HG03039 (cell line): Measurements from ENCODE around the gene MPND.
A peak's percentile ranks its signal among the peaks of the same experiment; 100 is the strongest.

Source experiments
- ATAC-seq: cut with Tn5 transposase; IDR thresholded peaks from one replicate; pipeline ENCODE4 v1.9.1; 2021; ENCODE audit warnings: mild to moderate bottlenecking, moderate library complexity; ENCODE audit not compliant: unreplicated experiment

MPND gene

DNA sequence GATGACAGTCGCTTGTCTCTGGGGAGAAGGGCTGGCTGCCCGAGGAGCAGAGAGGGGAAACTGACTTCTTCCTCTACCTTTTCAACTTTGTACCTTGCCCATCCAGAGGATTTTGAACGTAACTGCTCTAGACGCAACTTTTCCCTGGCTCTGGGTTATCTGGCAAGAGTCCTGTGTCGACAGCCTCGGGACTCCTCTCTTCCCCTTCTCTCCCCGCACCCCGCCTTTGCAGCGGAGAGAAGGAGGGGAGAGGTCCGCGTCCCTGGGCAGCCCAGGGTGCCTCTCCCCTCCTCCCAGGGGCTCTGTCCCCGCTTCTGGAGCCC, 56.4 kb downstream of the MPND start:
- ATAC-seq = no peak

DNA sequence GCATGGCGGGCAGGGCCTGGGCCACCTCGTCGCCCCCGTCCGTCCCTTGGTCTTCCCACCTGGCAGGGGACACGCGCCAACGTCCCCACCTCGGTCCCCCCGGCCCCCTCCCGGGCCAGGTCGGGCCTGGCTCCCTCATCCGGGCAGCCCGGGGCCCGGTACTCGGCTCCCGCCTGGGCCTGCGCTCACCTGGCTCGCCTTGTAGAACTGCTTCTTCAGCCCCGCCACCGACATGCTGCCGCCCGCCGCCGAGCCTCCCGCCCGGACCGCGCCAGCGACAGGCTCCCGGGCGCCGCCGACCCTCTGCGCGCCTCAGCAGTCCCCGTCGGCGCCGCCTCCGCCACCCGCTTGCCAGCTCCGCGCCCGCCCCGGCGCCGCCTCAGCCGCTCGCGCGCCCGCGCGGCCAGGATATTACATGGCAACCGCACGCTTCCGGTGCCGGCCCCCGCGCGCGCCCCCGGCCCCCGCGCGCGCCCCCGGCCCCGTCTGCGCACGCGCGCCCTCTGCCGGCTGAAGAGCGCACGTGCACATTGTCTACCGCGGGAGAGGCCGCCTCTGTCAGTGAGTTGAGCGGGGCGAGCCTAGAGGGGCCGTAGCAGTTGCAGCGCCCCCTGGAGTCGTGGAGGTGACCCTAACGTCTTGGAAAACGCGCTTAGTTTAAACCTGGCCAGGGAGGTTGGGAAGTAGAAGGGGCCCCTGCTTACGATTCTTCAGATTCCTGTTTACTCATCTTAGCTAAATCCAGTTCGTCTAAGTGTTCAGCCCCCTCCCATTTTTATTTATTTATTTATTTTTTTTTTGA, 57.0 kb downstream of the MPND start, which contains the start of gene SH3GL1:
TSS of gene SH3GL1 (minus strand) at position 413 of the 802 bp plus-strand sequence. CDS start at position 234, 179 bp downstream.
- ATAC-seq = peak; percentile 58

DNA sequence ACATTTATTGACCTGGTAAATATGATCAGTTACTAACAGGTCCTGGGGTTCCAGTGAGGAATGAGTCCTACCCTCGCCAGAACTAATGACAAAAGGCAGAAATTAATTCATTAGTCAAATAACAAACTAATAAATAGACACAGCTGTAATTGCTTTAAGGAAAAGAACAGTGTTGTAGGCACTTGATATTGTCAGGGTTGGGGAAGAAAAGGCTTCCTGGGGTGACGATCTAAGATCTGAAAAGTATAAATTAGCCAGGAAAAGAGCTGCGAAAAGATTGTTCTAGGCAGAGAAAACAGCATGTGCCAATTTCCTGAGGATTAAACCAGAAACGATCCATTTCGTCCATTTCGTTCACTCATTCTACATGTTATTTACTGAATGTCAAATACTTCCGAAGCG, 58.4 kb downstream of the MPND start:
- no peak for ATAC-seq

DNA sequence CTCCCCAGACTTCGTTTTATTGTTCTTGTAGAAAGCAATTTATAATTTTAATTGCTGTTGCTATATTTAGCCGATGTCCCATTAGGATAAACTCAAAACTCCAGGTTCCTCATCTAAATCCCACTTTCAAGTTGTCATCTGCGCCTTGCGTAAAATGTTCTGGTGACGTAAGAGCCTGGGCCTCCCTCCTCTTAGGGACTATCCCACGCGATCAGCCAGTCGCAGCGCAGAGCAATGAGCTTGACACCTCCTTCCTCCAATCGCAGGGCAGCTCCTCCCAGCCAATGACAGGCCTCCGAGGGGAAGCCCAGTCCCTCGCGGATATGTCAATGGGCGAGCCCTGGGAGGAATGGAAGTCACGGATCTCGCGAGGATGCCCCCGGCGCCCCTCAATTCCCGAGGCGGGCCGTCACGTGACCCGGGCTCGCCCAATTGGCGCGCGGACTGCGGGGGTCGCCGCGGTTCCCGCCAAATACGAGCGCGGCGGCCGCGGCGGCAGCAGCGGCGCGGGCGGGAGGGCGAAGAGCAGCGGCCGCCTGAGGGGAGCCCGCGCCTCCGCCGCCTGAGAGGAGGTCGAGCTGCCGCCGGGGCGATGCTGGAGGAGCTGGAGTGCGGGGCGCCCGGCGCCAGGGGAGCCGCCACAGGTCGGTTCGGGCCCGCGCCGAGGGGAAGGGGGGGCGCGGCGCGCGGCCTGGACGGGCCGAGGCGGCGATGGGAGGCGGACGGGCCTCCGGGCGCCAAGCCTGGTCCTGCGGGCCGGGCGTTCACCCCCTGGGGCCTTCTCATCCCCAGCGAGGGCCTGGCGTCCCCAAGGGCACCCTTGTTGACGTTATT, 59.0 kb downstream of the MPND start, which contains the start of gene CHAF1A:
TSS of gene CHAF1A (plus strand) at position 470 of the 834 bp plus-strand sequence. CDS start at position 593, 123 bp downstream.
- ATAC-seq = peak; percentile 62

DNA sequence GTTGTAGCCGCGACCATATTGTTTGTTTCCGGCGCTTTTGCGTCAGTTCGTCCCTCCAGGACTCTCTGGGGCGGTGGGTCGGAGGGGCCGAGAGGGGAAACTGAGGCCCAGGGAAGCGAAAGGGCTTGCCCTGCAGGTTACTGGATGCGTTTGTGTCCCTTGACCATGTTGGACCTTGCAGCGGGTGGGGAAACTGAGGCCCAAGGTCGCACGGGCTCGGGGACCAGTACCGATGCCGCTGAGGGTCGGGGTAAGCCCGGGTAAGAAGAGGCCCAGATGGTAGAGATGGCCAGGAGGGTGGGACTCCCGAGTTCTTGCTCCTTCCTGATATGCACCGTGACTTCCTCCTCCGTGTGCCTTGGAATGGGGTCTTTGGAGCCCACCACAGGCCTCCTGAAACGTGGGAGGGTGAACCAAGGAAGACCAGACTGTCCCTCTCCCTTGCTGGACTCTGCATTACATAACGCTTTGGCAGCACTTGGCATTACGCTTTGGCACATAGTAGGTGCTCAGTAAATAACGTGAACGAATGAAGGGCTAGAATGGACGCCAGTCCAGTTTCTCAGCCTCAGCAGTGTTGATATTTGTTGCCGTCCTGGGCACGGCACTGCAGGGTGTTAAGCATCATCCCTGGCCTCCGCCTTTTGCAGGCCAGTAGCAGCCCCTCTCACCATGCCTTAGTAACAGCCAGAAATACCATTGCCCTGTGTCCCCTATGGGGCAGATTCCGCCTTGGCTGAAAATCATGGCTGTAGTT, 59.8 kb downstream of the MPND start:
- no peak for ATAC-seq

DNA sequence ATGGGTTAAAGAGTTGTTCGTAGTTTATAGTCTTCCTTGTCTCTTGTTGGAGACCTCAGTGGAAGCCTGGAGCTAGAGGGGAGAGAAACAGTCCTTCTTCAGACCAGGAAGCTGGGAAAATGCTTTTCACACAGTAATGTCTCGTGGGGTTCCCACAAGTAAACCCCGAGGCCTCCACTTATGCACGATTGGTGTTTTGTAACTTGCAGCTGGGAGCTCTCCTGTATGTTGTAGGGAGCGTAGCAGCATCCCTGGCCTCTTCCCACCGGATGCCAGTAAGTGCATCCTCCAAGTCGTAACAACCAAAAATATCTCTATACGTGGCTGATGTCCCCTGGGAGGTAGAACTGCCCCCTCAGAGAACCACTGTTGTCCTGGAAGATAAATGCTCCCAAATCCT, 62.6 kb downstream of the MPND start:
- no peak for ATAC-seq

DNA sequence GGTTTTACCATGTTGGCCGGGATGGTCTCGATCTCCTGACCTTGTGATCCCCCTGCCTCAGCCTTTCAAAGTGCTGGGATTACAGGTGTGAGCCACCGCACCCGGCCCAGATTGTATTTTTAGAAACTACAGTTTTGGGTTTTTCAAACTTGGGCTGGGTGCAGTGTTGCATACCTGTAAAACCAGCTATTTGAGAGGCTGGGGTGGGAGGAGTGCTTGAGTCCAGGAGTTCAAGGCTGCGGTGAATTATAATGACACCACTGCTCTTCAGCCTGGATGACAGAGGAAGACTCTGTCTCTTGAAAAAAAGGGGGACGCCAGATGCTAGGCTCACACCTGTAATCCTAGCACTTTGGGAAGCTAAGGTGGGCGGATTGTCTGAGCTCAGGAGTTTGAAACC, 63.3 kb downstream of the MPND start:
- ATAC-seq = no peak

DNA sequence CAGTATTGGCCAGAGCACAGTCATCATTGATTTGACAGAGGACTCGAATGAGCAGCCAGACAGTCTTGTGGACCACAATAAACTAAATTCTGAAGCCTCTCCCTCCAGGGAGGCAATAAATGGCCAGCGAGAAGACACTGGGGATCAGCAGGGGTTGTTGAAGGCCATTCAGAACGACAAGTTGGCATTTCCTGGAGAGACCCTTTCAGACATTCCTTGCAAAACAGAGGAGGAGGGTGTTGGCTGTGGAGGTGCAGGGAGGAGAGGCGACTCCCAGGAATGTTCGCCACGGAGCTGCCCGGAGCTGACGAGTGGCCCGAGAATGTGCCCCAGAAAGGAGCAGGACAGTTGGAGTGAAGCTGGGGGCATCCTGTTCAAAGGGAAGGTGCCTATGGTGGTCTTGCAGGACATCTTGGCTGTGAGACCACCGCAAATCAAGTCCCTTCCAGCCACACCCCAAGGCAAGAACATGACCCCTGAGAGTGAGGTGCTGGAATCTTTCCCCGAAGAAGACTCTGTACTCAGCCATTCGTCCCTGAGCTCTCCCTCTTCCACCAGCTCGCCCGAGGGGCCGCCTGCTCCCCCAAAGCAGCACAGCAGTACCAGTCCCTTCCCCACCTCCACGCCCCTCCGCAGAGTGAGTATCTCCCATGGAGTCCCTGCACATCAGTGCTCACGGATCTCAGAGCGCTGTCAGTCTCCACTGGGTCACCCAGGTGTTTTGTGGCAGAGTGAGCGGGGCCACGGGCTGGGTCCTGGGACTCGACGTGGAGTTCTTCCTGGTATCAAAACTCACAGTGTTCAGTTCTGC, 66.0 kb downstream of the MPND start:
- ATAC-seq = no peak
